Inferior parietal cortex (tissue), 1 donor: ENCODE measurements around the gene GPR39.

ENCODE experiments used
- DNase-seq: peaks from one replicate; pipeline ENCODE4 v3.0.0-alpha.2; 2016; ENCODE audit errors: extremely low spot score

The GPR39 gene

GRCh38 chr2:132443106-132443505, 26.5 kb downstream of the GPR39 start:
- DNase-seq, result no peak

DNA sequence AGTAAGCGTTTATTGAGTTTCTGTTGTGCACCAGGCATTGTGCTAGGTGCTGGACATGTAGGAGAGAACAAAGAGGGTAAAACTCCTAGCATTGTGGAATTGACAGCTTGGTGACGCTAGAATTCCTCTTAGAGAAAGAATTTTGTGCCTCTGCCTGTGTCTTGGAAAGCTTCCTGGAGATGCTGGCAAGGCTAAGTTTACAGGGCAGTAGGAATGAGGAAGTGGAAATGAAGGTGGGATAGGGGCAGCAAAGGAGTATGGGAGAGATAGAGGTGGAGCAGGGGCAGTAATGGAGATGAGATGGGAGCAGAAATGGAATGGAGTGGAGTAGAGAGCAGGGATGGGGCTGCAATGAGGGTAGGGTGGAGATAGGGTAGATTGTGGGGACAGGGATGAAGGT, 29.8 kb downstream of the GPR39 start:
- no peak for DNase-seq

GRCh38 chr2:132448331-132448730, 31.7 kb downstream of the GPR39 start:
- DNase-seq, result no peak

- peak; percentile 10 for DNase-seq
Observed at GRCh38 chr2:132448771-132449170, 32.2 kb downstream of the GPR39 start.

DNA sequence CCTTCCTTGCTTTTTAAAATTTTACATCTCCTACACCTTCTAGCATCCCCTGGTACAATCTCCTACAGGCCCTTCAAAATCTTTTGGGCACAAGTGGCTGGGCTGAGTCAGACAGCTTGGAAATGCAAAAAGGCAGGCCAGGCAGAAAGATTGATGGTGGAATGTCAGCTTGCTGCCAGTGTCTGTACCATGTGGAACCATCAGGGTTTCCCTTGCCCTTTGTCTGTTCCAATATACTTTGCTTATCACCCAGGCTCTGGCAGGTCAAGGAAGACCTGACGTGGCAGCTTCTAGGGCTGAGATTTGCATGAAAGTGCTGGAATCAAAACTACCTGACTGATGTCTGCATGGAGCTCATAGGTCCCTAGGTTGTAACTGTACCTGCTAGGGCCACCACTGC, 33.3 kb downstream of the GPR39 start:
- no peak for DNase-seq

- DNase-seq, result no peak
Observed at GRCh38 chr2:132460781-132461180, 44.2 kb downstream of the GPR39 start.

- DNase-seq, result no peak
Observed at GRCh38 chr2:132462236-132462635, 45.6 kb downstream of the GPR39 start.

GRCh38 chr2:132463719-132464118, 47.1 kb downstream of the GPR39 start:
- DNase-seq, result no peak

DNA sequence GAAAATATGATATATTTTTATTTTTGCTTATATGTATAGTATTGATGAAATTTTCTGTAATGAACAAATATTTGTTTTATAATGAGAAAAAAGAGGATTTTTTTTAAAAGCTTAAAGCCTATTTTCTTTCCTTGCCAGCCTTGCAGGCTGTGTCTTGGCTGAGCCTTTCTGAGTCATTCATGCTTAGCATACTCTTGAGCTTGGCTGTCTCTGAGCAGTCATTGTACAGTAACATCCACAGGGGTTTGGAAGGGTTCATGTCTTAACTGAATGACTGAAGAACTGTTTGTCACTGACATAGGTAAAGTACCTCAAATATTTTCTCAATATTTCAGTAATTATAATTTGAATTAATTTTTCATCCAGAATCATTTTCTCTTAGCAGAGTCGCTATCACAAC, 49.3 kb downstream of the GPR39 start:
- no peak for DNase-seq

DNA sequence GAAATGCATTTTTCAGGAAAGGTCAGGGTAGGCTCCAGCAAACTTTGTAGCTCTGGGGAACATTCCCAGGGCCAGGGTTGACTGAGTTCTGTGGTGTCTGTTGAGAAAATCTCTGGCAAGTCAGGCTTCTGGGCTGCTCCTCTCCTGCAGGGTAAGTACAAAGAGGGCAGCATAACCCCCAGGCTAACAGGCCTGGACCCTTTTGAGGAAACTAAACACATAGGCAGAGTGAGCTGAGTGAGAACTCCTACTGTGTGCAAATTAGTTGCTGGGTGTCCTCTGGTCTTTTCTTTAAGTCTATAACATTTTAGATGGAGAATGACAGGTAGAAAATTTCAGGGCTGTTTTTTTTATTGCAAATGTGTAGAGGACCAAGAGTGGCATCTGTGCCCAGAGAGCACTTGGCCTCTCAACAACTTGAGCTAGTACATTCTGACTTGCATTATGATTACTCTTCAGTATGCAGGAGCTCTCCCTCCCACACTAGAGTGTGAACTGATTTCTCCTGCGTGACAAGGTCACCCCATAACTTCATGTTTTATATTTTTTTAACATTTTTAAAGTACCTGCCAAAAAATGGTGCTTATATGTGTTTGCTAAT, 49.9 kb downstream of the GPR39 start:
- DNase-seq, result no peak

- no peak for DNase-seq
Observed at GRCh38 chr2:132468821-132469675, 52.4 kb downstream of the GPR39 start.

DNA sequence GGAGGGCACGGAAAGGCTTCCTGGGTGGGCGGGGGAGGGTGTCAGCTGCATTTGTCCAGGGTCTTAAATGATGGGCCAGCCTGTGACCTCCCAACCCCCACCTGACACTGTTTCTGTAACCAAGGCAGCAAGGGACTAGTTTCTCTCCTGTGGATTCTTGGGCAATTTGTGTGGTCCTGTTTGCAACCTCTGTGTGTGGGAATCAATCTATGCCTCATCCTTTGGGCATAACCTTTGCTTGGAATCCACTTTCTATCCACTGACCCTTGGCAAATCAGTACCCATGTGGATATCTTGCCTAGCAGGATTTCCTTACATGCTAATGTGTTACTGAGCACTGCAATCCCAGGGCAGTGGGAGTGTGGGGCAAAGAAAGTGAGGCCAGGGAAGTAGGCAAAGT, 54.1 kb downstream of the GPR39 start:
- no peak for DNase-seq

- no peak for DNase-seq
Observed at GRCh38 chr2:132473174-132473883, 56.7 kb downstream of the GPR39 start.

- no peak for DNase-seq
Observed at GRCh38 chr2:132475615-132476014, 59.0 kb downstream of the GPR39 start.

DNA sequence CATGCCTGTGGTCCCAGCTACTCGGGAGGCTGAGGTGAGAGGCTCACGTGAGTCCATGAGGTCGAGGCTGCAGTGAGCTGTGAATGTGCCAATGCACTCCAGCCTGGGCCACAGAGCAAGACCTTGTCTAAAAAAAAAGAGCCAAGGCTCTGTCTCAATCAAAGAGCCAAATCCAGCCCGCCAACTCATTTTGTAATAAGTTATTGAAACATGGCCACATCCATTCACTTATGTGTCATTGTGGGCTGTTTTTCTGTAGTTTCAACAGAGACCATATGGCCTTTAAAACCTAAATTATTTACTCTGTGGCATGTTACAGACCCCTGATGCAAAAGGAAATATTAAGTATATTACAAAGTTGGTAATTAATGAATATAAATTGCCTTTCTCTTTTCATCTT, 60.8 kb downstream of the GPR39 start:
- DNase-seq, result no peak

DNA sequence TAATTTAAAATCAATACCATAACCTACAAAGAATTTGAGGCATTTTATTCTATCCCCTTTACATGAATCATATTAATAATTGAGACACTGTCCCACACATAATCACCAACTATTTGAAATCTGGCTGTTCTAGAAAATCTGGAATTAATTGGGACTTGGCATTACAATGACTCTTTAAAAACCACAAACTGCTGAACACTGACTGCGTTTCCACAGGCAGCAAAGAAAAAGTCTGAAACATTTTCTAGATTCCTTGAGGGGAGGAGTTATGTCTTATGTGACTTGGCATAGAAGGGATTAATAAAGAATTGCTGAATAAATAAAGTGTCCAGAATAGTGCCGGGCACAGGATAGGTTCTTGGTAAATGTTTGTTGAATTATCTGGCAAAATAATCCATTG, 61.4 kb downstream of the GPR39 start:
- no peak for DNase-seq

DNA sequence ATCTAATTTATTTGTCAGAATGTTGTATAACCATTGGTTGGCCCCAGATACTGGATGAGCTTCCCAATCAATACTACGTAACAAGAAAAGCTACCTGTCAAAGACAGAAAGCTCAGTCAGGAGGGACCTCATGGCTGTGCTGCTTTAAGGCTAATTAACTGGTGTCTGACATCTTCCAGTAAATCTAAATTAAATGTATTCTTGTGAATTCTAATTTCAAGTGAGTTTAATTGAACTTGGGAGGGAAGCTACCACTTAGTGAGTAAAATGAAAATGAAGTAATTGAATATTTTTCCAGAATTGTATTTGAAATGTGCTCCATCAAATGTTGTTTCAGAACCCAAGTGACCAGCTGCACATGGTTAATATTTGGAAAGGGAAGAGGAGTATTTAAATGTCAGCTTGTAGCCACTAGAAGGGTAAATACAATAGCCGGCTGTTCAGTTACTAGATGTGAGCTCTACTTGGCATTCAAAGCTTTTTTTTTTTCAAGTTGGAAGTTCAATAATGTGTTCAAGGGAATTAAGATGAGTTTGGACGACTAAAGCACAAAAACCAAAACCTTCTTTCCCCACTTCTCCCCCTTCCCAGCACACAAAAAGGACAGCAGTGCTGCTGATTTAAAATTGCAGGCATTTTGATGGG, 62.0 kb downstream of the GPR39 start:
- no peak for DNase-seq

DNA sequence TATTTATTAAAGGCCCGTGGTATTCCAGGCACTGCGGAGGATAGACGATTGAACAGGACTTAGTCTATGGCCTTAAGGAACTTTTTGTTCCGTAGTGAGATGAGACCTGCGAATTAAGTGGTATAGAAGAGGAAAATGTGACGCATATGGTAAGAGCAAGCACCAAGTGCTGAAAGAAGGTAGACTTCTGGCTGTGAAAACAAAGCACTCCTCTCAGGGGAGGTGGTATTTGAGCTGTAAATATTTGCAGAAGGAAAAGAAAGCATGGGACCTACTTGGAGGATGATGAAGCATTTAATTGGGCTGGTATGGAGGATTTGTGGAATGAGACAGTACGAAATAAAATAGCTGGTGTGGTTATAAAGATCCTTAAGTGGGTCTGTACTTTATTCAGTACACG, 62.5 kb downstream of the GPR39 start:
- no peak for DNase-seq

DNA sequence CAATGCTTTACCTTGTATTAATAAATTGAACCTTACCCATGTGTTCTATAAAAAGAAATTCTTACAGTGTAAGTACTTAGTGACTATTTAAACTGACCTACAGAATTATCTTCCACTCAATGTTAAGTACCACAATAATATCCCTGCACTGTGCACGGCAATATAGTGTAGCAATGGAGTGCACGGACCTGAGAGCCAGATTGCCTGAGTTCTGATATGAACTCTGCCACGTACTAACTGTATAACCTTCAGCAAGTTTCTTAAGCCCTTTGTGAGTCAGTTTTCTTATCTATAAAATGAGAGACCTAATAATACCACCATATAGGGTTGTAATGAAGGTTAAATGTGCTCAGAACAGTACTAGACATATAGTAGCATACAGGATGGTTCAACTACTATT, 66.2 kb downstream of the GPR39 start:
- DNase-seq, result no peak

- DNase-seq, result no peak
Observed at GRCh38 chr2:132484144-132484543, 67.5 kb downstream of the GPR39 start.

GRCh38 chr2:132488491-132488890, 71.9 kb downstream of the GPR39 start:
- no peak for DNase-seq

DNA sequence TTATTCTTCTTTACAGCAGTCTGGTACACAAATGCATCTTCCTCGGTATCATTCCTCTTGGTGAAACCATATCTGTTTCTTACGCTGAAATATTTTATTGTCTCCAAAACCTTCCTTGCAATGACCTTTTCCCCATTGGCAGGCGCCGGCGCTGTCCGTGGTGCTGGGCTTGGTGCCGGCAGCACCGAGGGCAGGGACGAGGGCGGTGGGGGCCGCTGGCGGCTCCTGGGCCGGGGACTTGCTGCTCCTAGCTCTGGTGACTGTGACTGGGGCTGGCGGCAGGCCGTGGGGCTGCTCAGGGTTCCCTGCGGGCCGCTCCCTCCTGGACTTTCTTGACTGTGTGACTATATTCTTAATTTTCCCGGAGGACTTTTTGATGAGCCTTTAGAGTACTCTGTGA, 72.5 kb downstream of the GPR39 start:
- no peak for DNase-seq
